MV-4-11 (cell line): ENCODE results near the gene MCOLN1.
"Not testable (repeated sequence)": the region's sequence is repeated elsewhere in the genome, so short reads cannot be mapped to it uniquely, and the experiment has no call there.

ENCODE experiments used
- DNase-seq: peaks from one replicate; lab custom pipeline; 2025; lab: John Stamatoyannopoulos, UW

Gene MCOLN1

GRCh38 chr19:7524992-7525739, 2.7 kb downstream of the MCOLN1 start:
- DNase-seq = no peak

- DNase-seq = no peak
These were observed 3.9 kb downstream of the MCOLN1 start for GRCh38 chr19:7526059-7526929.

- no peak for DNase-seq
These were observed 5.2 kb downstream of the MCOLN1 start for GRCh38 chr19:7527516-7528191.

- no peak for DNase-seq
These were observed 5.7 kb downstream of the MCOLN1 start for GRCh38 chr19:7528192-7528519.

GRCh38 chr19:7528522-7529245, 6.3 kb downstream of the MCOLN1 start:
- DNase-seq = no peak

- DNase-seq = no peak
These were observed 6.8 kb downstream of the MCOLN1 start for GRCh38 chr19:7529246-7529600.

- DNase-seq = no peak
These were observed 7.4 kb downstream of the MCOLN1 start for GRCh38 chr19:7529610-7530490.

GRCh38 chr19:7533281-7533885, 11.0 kb downstream of the MCOLN1 start:
- DNase-seq = no peak

GRCh38 chr19:7533925-7534480, 11.6 kb downstream of the MCOLN1 start:
- peak; percentile 82 for DNase-seq

GRCh38 chr19:7534531-7535046, 12.2 kb downstream of the MCOLN1 start:
- no peak for DNase-seq

- DNase-seq = peak; percentile 89
These were observed 12.9 kb downstream of the MCOLN1 start, which contains the start of gene PNPLA6 for GRCh38 chr19:7535047-7535997. TSS of gene PNPLA6 (plus strand) at chr19:7535717. CDS start at chr19:7535789, 72 bp downstream.

GRCh38 chr19:7535998-7536695, 13.7 kb downstream of the MCOLN1 start:
- DNase-seq = no peak

GRCh38 chr19:7538990-7539389, 16.6 kb downstream of the MCOLN1 start:
- not testable (repeated sequence) for DNase-seq

- DNase-seq = no peak
These were observed 17.5 kb downstream of the MCOLN1 start for GRCh38 chr19:7539827-7540425.

GRCh38 chr19:7540761-7541474, 18.5 kb downstream of the MCOLN1 start:
- DNase-seq = no peak

- no peak for DNase-seq
These were observed 19.0 kb downstream of the MCOLN1 start for GRCh38 chr19:7541475-7541824.

GRCh38 chr19:7541828-7542443, 19.5 kb downstream of the MCOLN1 start:
- no peak for DNase-seq
